A673 (cell line): ENCODE data around the gene PYGO2. TPM values are rescaled to one million over a fixed set of nuclear protein-coding genes. Genes with fewer than 3 reads are reported as not detected.
A peak's percentile ranks its signal among the peaks of the same experiment; 100 is the strongest.

ENCODE experiments used
- Bru-seq: library from RNA; stranded (reverse); fragments of 400-500 nt; gene quantifications from one replicate; lab custom pipeline; 2021; lab: Mats Ljungman, UMichigan
- BruChase-seq, 2 experiments: library from RNA; stranded (reverse); fragments of 400-500 nt; gene quantifications; one replicate each; lab custom pipeline; 2021; lab: Mats Ljungman, UMichigan
- BruUV-seq: library from RNA; stranded (reverse); fragments of 400-500 nt; replicated peaks from 2 replicates; lab custom pipeline; 2021; lab: Mats Ljungman, UMichigan
- CTCF ChIA-PET: fragments of 300-600 bp; sonication (Branson Sonifier 250); formaldehyde crosslinking; loops from one replicate; lab custom pipeline; 2022; ENCODE audit warnings: antibody characterized with exemption; lab: Charles Lee
- POLR2A ChIA-PET: fragments of 300-600 bp; sonication (Branson Sonifier 250); formaldehyde crosslinking; loops from one replicate; lab custom pipeline; 2022; ENCODE audit warnings: antibody characterized with exemption; ENCODE audit not compliant: low non-redundant PET; lab: Charles Lee
- DNase-seq: peaks from one replicate; pipeline ENCODE4 v3.0.0-alpha.2; 2015; ENCODE audit warnings: low spot score
- H3K27ac ChIP-seq: fragments of 200-600 bp; sonication (generic); 2 replicates; pipeline ENCODE4 v1.5.1; 2016; ENCODE audit warnings: mixed run types, low read depth, mild to moderate bottlenecking, mixed read lengths, antibody characterized with exemption, low read length; ENCODE audit not compliant: poor library complexity, severe bottlenecking
- H3K27me3 ChIP-seq: fragments of 200-600 bp; sonication (generic); replicated peaks from 2 replicates; pipeline ENCODE4 v1.6.1; 2017; ENCODE audit warnings: mixed run types, low read depth, mild to moderate bottlenecking, mixed read lengths, antibody characterized with exemption, low read length; ENCODE audit not compliant: insufficient read depth, poor library complexity
- H3K36me3 ChIP-seq: fragments of 200-600 bp; sonication (generic); 2 replicates; pipeline ENCODE4 v1.6.1; 2016; ENCODE audit warnings: mixed run types, mild to moderate bottlenecking, mixed read lengths, antibody characterized with exemption, low read length; ENCODE audit not compliant: insufficient read depth, poor library complexity, severe bottlenecking
- H3K4me1 ChIP-seq: fragments of 200-600 bp; sonication (generic); 2 replicates; pipeline ENCODE4 v1.6.1; 2017; ENCODE audit warnings: mixed run types, mild to moderate bottlenecking, mixed read lengths, antibody characterized with exemption, low read length; ENCODE audit not compliant: insufficient read depth, poor library complexity, severe bottlenecking
- H3K4me3 ChIP-seq: fragments of 200-600 bp; sonication (generic); 2 replicates; pipeline ENCODE4 v1.5.1; 2016; ENCODE audit warnings: low read depth, mixed run types, mild to moderate bottlenecking, mixed read lengths, low read length; ENCODE audit not compliant: poor library complexity, severe bottlenecking
- H3K9me3 ChIP-seq: fragments of 200-600 bp; sonication (generic); 2 replicates; pipeline ENCODE4 v1.6.1; 2016; ENCODE audit warnings: mixed run types, low read depth, mild to moderate bottlenecking, mixed read lengths, antibody characterized with exemption, low read length; ENCODE audit not compliant: poor library complexity, severe bottlenecking
- EZH2 ChIP-seq: fragments of 200-600 bp; sonication (generic); IDR thresholded peaks from 2 replicates; pipeline ENCODE4 v1.6.1; 2017; ENCODE audit warnings: borderline replicate concordance, low read depth, mild to moderate bottlenecking, mixed read lengths, antibody characterized with exemption, low read length; ENCODE audit not compliant: poor library complexity, severe bottlenecking
- intact Hi-C: fragments of 100-400 bp; cut with micrococcal nuclease; formaldehyde crosslinking; loops from one replicate; pipeline ENCODE4 v1.10.0; 2022; ENCODE audit not compliant: unreplicated experiment
- long read RNA-seq: library from polyadenylated mRNA; stranded (forward); transcript quantifications from one replicate; pipeline ENCODE4 v2.0.0, GENCODE V29; 2022
- total RNA-seq: library from RNA; stranded (reverse); gene quantifications from 2 replicates; pipeline ENCODE4 v1.2.3, GENCODE V29; 2021
- TF ChIP-seq, protein P1 (sequence below): fragments of 300-800, 200-600 bp; sonication (generic); conservative IDR thresholded peaks from 2 replicates; pipeline ENCODE4 v1.5.1; 2017; ENCODE audit warnings: low read depth, mild to moderate bottlenecking, antibody characterized with exemption, low read length, moderate library complexity, mixed read lengths

PYGO2 gene, protein sequence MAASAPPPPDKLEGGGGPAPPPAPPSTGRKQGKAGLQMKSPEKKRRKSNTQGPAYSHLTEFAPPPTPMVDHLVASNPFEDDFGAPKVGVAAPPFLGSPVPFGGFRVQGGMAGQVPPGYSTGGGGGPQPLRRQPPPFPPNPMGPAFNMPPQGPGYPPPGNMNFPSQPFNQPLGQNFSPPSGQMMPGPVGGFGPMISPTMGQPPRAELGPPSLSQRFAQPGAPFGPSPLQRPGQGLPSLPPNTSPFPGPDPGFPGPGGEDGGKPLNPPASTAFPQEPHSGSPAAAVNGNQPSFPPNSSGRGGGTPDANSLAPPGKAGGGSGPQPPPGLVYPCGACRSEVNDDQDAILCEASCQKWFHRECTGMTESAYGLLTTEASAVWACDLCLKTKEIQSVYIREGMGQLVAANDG
- total RNA-seq (46.3 and 48.5 TPM in 2 replicates), Bru-seq, nascent RNA (percentile 84 among the genes with signal in this experiment), BruChase-seq, experiment 1, labeled RNA remaining after a 2-hour chase (percentile 98 among the genes with signal in this experiment), BruChase-seq, experiment 2, labeled RNA remaining after a 6-hour chase (percentile 95 among the genes with signal in this experiment)
- long read RNA-seq, transcript PYGO2-202 (3 exons, 3,146 nt), result major isoform, 44 of 93 reads
- long read RNA-seq, partial matches to known transcripts, result 3 of 93 reads
- long read RNA-seq, other reads (novel, unspliced or antisense), result 46 of 93 reads

DNA sequence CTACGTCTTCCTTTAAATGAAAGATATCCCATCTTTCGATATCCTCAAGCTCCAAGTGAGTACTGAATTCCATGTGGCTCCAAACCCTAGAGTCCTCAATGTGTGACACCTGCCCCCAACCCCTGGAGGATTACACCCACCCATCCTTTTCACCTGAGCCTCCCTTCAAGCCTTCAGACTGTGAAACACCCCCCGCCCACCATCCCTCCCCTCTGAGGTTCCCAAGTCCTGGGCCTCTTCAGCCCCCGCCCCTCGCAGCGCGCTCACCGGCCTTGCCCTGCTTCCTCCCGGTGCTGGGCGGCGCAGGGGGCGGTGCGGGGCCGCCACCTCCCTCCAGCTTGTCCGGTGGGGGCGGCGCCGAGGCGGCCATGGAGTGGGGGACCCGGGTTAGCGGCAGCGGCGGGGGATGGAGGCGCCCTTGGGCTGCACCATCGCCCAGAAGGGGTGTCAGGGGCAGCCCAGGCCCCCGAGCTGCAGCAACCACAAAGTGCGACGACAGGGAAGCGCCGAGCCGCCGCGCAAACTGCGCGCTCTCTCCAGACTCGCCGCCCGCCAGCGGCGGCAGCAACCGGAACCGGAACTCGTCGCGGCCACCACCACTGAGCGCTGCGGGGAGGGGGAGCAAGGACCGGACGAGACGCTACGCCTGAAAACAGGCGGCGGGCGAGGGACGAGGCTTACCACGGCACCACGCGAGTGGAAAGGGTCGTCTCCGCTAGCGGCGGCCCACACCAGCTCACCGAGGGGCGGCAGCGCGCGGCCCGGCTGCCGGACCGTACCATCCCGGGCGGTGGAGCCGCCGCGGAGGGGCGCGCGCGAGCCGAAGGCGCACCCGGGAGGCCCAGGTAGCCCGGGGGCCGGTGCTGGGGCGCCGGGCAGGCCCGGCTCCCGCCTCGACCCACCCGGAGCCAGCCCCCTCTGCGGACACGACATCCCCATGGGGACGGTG is at the start of gene PYGO2:
PYGO2 (minus strand) TSS at position 576 of the 949 bp plus-strand sequence; CDS start at position 370, 206 bp downstream.
- no peak for TF ChIP-seq EZH2
- TF ChIP-seq, protein P1, sequence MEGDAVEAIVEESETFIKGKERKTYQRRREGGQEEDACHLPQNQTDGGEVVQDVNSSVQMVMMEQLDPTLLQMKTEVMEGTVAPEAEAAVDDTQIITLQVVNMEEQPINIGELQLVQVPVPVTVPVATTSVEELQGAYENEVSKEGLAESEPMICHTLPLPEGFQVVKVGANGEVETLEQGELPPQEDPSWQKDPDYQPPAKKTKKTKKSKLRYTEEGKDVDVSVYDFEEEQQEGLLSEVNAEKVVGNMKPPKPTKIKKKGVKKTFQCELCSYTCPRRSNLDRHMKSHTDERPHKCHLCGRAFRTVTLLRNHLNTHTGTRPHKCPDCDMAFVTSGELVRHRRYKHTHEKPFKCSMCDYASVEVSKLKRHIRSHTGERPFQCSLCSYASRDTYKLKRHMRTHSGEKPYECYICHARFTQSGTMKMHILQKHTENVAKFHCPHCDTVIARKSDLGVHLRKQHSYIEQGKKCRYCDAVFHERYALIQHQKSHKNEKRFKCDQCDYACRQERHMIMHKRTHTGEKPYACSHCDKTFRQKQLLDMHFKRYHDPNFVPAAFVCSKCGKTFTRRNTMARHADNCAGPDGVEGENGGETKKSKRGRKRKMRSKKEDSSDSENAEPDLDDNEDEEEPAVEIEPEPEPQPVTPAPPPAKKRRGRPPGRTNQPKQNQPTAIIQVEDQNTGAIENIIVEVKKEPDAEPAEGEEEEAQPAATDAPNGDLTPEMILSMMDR, result peak; percentile 66
- Histone ChIP-seq H3K27me3 (no peaks in the 10 kb centered on the region), H3K4me1 (peaks cover 20% of the 10 kb centered on the region), H3K4me3 (peak within 1 kb of the TSS; percentile 97), H3K36me3 (peaks cover 57% of the 10 kb centered on the region), H3K9me3 (no peaks in the 10 kb centered on the region), H3K27ac (peak within 1 kb of the TSS; percentile 99)
- TSS peak; percentile 62 for BruUV-seq
- intact Hi-C loops, result loop anchor here (5.0 kb wide), 2 partner anchors 36 to 101 kb away; partner anchors contain the start of gene EFNA4
- CTCF ChIA-PET, result interaction anchor here (1.1 kb wide), 1 partner anchor 12 kb away, joined by 4 read pairs; no protein-coding TSS in a partner anchor
- DNase-seq, result peak; percentile 90
- POLR2A ChIA-PET, result no interaction called here

GRCh38 chr1:155011004-155011416 is 49.4 kb upstream of the PYGO2 start:
- DNase-seq, result no peak
- POLR2A ChIA-PET, result interaction anchor here (0.7 kb wide), 2 partner anchors 18 to 850 kb away, joined by 3 to 4 read pairs; partner anchors contain the start of gene LENEP
- TF ChIP-seq, protein P1, result no peak
- no peak for TF ChIP-seq EZH2
- intact Hi-C loops, result no loop called here
- no peaks in the 10 kb centered on the region for H3K27me3 ChIP-seq
- H3K27ac ChIP-seq, result no peak overlapping the region
- no peak overlapping the region for H3K4me3 ChIP-seq
- BruUV-seq, result no TSS peak
- no peaks in the 10 kb centered on the region for H3K9me3 ChIP-seq
- CTCF ChIA-PET, result interaction anchor here (0.6 kb wide), 1 partner anchor 42 kb away, joined by 3 read pairs; no protein-coding TSS in a partner anchor
- H3K36me3 ChIP-seq, result peaks cover 9% of the 10 kb centered on the region
- peaks cover 6% of the 10 kb centered on the region for H3K4me1 ChIP-seq
